Midbrain (tissue), 1 donor: ENCODE measurements around the gene ATP9A.
"Not testable (repeated sequence)": the region's sequence is repeated elsewhere in the genome, so short reads cannot be mapped to it uniquely, and the experiment has no call there.

Source experiments
- DNase-seq: peaks from one replicate; lab custom pipeline; 2025; lab: John Stamatoyannopoulos, UW

Gene ATP9A, protein sequence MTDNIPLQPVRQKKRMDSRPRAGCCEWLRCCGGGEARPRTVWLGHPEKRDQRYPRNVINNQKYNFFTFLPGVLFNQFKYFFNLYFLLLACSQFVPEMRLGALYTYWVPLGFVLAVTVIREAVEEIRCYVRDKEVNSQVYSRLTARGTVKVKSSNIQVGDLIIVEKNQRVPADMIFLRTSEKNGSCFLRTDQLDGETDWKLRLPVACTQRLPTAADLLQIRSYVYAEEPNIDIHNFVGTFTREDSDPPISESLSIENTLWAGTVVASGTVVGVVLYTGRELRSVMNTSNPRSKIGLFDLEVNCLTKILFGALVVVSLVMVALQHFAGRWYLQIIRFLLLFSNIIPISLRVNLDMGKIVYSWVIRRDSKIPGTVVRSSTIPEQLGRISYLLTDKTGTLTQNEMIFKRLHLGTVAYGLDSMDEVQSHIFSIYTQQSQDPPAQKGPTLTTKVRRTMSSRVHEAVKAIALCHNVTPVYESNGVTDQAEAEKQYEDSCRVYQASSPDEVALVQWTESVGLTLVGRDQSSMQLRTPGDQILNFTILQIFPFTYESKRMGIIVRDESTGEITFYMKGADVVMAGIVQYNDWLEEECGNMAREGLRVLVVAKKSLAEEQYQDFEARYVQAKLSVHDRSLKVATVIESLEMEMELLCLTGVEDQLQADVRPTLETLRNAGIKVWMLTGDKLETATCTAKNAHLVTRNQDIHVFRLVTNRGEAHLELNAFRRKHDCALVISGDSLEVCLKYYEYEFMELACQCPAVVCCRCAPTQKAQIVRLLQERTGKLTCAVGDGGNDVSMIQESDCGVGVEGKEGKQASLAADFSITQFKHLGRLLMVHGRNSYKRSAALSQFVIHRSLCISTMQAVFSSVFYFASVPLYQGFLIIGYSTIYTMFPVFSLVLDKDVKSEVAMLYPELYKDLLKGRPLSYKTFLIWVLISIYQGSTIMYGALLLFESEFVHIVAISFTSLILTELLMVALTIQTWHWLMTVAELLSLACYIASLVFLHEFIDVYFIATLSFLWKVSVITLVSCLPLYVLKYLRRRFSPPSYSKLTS

GRCh38 chr20:51767867-51768758 is at the start of gene ATP9A:
ATP9A (minus strand) TSS chr20:51768390; CDS start chr20:51768369, 21 bp downstream.
- no peak for DNase-seq

GRCh38 chr20:51816856-51817255 is 48.7 kb upstream of the ATP9A start:
- not testable (repeated sequence) for DNase-seq

GRCh38 chr20:51815383-51816076 is 47.3 kb upstream of the ATP9A start:
- DNase-seq = no peak

DNA sequence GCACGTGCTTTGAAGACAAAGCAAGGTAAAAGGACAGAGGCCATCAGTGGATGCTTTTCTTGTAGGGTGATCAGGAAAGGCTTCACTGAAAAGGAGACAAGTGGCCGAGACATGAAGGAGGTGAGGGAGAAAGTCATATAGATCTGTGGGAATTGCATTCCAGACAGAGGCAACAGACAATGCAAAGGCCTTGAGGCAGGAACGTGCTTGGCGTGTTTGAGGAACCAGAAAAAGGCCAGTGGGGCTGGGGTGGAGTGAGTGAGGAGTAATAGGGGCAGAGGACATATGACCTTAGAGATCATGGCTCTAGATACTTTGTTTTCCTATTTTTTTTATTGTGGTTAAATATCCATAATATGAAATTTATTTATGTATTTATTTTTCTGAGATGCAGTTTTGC is 44.7 kb upstream of the ATP9A start:
- no peak for DNase-seq

GRCh38 chr20:51811514-51812128 is 43.4 kb upstream of the ATP9A start:
- DNase-seq = no peak

GRCh38 chr20:51811042-51811355 is 42.8 kb upstream of the ATP9A start:
- DNase-seq = no peak

DNA sequence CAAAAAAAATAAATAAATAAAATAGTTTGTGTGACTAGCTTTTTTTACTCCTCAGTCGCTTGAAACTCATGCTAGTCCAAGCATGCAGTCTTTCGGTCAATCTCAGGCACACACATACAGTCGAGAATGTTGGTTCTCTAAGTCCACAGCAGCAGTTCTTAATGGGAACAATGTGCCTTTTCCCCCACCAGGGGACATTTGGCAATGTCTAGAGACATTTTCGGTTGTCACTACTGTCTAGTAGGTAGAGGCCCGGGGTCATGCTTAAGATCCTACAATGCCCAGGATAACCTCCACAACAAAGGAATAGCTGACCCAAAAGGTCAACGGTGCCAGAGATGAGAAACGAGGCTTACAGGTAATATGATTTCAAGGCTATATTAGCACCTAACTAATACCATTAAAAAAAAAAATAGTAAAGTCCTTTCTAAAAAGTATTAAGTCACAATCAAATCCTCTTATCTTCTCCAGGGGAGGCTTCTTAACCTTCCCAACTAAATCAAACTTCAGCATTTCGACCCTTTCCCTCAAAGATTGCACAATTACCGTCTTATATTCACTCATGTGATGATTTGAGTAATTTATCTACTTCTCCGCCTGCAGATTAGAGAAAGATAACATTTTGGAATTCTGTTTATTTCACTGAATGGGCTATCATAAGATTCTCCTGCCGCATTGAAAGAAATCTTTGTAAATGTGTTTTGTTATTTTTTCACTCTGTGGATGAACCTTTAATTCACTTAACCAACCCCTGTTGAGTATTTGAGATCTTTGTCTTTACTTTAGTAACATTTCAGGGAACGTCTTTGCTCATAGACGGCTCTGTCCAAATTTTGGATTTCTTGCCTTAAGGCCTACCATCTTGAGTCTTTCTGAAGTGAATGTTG is 42.2 kb upstream of the ATP9A start:
- DNase-seq = no peak

DNA sequence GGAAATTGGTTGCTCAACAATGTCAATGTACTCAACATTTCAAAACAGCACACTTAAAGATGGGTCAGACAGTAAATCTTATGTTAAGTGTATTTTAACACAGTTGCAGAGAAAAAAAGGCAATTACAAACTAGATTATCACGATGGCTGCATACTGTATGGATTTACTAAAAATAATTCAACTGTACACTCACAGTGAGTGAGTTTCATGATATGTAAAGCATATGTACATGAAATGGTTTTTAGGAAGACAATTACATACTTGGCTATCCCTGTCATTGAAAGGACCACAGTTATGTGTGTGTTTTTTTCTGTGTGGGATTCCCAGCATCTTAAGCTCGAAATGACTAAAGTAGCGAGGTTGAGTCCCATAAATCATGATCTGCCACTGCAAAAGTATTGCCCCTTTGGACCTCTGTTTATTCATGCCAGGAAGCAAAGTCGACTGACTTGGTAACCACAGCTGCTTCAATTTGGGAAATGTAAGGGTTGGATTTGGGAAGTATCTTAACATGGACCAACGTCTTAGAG is 39.6 kb upstream of the ATP9A start:
- no peak for DNase-seq

- no peak for DNase-seq
Measured at GRCh38 chr20:51804754-51805153, 36.6 kb upstream of the ATP9A start.

GRCh38 chr20:51803148-51803854 is 35.1 kb upstream of the ATP9A start:
- DNase-seq = no peak

GRCh38 chr20:51802170-51802751 is 34.1 kb upstream of the ATP9A start, which contains the start of gene SALL4:
SALL4 (minus strand) TSS chr20:51802521; CDS start chr20:51802408, 113 bp downstream.
- no peak for DNase-seq

DNA sequence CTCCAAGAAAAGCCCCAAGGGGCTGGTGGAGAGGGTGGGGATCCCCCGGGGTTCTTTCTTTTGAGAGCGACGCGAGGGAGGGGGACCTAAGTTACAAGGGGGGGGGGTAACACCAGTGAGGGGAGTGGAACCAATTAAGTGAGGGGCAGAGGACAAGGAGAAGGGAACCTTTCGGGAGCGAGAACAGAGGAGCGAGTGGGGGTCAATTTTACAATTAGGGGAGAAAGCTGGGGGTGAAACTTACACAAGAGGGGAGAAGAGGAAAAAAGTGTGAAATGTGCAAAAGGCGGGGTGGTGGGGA is 33.6 kb upstream of the ATP9A start:
- no peak for DNase-seq

- no peak for DNase-seq
Measured at GRCh38 chr20:51801122-51801822, 33.1 kb upstream of the ATP9A start.

DNA sequence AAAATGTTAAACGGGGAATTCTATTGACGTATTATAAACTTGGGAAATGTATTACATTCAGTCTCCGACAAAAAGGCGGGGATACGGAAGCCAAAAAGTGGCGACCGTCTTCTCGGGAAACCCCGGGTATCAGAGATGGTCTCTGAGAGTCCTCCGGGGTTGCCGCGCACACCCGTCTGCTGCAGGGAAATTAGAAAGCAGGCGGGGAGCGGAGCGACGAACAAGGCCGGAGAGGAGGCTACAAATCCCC is 32.6 kb upstream of the ATP9A start:
- no peak for DNase-seq

- DNase-seq = peak; percentile 18
Measured at GRCh38 chr20:51800060-51800871, 32.1 kb upstream of the ATP9A start.

DNA sequence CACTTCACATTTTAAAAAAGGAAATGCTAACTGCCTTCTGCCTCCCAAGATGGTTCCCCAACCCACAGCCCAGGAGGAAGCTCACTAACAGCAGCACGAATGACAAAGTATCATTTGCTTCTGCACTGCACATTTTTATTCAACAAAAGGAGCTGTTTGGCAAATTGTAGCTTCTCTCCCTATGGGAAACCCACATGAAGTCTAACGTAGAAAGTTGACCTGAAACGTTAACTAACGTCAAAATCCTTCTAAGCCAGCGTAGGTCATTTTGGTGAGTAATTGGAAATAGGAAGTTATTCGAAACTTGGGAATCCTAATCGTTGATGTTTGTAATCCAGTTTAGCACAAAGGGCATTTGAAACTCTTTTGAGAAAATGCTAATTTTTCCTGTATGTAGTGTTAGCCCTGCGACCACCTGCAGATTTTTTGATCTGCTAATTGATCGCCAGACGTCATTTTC is 31.2 kb upstream of the ATP9A start:
- DNase-seq = no peak

DNA sequence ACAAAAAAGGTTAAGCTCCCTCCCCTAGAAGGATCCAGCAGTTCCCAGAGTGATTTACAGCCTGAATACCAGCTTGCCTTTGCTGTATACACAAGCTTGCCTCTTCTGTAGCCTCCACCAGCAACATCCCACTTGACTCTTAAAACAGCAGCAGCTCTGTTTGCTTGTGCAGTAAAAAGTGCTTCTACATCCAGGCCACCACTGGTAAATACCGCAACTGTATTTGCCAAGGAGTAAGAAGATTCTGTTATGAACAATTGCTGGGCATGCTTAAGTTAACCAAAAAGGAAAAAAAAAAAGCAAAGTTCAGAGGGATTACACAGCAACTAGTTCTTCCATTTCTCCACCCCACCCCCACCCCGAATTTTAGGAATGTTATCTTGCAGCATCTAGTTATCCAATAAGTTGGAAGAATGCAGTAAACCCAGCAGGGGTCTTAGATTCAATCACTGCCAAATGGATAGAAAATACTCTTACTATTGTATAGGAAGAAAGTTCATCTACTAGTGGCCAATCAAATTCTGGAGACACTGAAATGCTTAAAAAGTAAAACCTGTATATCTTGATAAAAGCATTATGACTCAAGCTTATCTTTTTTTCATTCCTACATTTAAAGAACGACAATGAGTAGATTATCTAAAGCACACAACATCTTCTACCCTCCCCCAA is 29.3 kb upstream of the ATP9A start:
- DNase-seq = no peak
